Mammary epithelial cell (primary cell): Measurements from ENCODE around the gene EEFSEC.

Experiments used
- CTCF ChIP-seq, 2 donors: IDR thresholded peaks in 1 of 2; conservative IDR thresholded peaks in 1 of 2; 2 replicates each; pipeline ENCODE4 v1.5.1; 2011 to 2012; ENCODE audit warnings: inconsistent platforms in 2 of 2, low read length in 2 of 2, mild to moderate bottlenecking in 2 of 2, control low read depth in 1 of 2, low read depth in 1 of 2; ENCODE audit not compliant: insufficient read depth in 1 of 2; ENCODE audit errors: extremely low read depth in 1 of 2
- EZH2 ChIP-seq: IDR thresholded peaks from 2 replicates; pipeline ENCODE4 v1.6.1; 2012; ENCODE audit warnings: low read length, inconsistent platforms, borderline replicate concordance

DNA sequence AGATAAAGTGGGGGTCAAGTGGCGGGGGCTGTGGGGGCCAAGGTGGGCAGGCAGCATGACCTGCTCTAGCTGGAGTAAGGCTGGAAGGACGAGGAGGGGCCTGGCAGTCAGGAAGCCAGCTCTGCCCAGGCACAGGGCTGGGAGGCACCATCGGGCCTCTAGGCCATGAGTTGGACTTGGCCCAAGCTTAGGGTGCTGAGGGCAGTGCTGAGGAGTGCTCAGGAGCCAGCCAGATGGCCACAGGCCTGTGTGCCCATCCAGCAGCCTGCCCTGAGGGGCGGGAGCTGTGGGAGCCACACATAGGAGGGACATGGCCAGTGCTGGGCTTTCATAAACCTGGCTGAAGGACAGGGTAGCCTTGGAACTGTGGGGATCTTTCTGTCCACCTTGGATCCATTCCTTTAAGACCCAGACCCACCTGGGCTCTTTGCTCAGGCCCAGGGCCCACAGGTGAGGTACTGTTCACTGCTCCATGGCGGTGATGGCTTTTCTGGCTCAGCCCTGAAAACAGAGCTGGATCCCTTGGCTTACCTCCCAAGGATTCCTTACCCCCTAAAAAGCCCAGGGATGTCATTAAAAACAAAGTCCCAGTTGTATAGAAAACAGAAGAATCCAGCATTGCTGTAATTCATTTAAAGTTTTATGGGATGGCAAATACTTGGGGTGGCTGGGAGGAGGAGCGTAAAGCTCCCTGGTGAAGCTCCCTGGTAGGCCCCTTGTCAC lies 176.4 kb downstream of the EEFSEC start:
- TF ChIP-seq EZH2 (no peak), CTCF (conservative IDR thresholded peaks at IDR 0.05 in 1 of 2, IDR thresholded peaks at IDR 0.05 in 1 of 2; ENCODE audit: extremely low read depth in 1 of 2, insufficient read depth in 1 of 2, low read depth in 1 of 2, low read length in 2 of 2) (no peak)
